ENCODE results near the gene ARHGDIG.
A peak's percentile ranks its signal among the peaks of the same experiment; 100 is the strongest.
"Not testable (repeated sequence)": the region's sequence is repeated elsewhere in the genome, so short reads cannot be mapped to it uniquely, and the experiment has no call there.

Gene ARHGDIG

GRCh38 chr16:280552-280951, at the start of gene ARHGDIG:
Gene ARHGDIG (plus strand): TSS chr16:280591. CDS start chr16:280681, 90 bp downstream.
- Mint-ChIP-seq H3K4me1 (peaks cover 5% of the 10 kb centered on the region), H3K4me3 (no peak within 1 kb of the TSS), H3K27me3 (peaks cover 9% of the 10 kb centered on the region), H3K9me3 (no peaks in the 10 kb centered on the region), H3K27ac (no peak within 1 kb of the TSS), H3K36me3 (no peaks in the 10 kb centered on the region)

- Mint-ChIP-seq H3K4me1 (peaks cover 42% of the 10 kb centered on the region), H3K36me3 (peaks cover 4% of the 10 kb centered on the region), H3K27me3 (no peaks in the 10 kb centered on the region), H3K27ac (no peak overlapping the region), H3K4me3 (no peak overlapping the region), H3K9me3 (no peaks in the 10 kb centered on the region)
Measured at GRCh38 chr16:230949-231348, 49.4 kb upstream of the ARHGDIG start.

- no peaks in the 10 kb centered on the region for H3K27me3 Mint-ChIP-seq
- peaks cover 19% of the 10 kb centered on the region for H3K4me1 Mint-ChIP-seq
- H3K36me3 Mint-ChIP-seq = peaks cover 2% of the 10 kb centered on the region
- H3K9me3 Mint-ChIP-seq = no peaks in the 10 kb centered on the region
- peak within 1 kb of the TSS; percentile 91 for H3K4me3 Mint-ChIP-seq
- H3K27ac Mint-ChIP-seq = peak within 1 kb of the TSS; percentile 94
Measured at GRCh38 chr16:234468-235305, 45.7 kb upstream of the ARHGDIG start, which contains the start of gene FAM234A. Gene FAM234A (plus strand): TSS chr16:234821. CDS start chr16:254414, 19,593 bp downstream.

- H3K27ac Mint-ChIP-seq = no peak overlapping the region
- H3K27me3 Mint-ChIP-seq = no peaks in the 10 kb centered on the region
- no peaks in the 10 kb centered on the region for H3K9me3 Mint-ChIP-seq
- H3K4me3 Mint-ChIP-seq = no peak overlapping the region
- H3K36me3 Mint-ChIP-seq = peaks cover 2% of the 10 kb centered on the region
- peaks cover 32% of the 10 kb centered on the region for H3K4me1 Mint-ChIP-seq
Measured at GRCh38 chr16:239948-240277, 40.5 kb upstream of the ARHGDIG start.

- Mint-ChIP-seq H3K36me3 (peaks cover 2% of the 10 kb centered on the region), H3K27me3 (no peaks in the 10 kb centered on the region), H3K27ac (no peak overlapping the region), H3K9me3 (no peaks in the 10 kb centered on the region), H3K4me3 (no peak overlapping the region), H3K4me1 (peaks cover 26% of the 10 kb centered on the region)
Measured at GRCh38 chr16:240559-240958, 39.8 kb upstream of the ARHGDIG start.

- Mint-ChIP-seq H3K4me1 (peaks cover 21% of the 10 kb centered on the region), H3K4me3 (no peak overlapping the region), H3K9me3 (no peaks in the 10 kb centered on the region), H3K27ac (no peak overlapping the region), H3K27me3 (no peaks in the 10 kb centered on the region), H3K36me3 (no peaks in the 10 kb centered on the region)
Measured at GRCh38 chr16:242281-242680, 38.1 kb upstream of the ARHGDIG start.

GRCh38 chr16:243348-243747, 37.0 kb upstream of the ARHGDIG start:
- peaks cover 19% of the 10 kb centered on the region for H3K4me1 Mint-ChIP-seq
- H3K36me3 Mint-ChIP-seq = no peaks in the 10 kb centered on the region
- no peak overlapping the region for H3K4me3 Mint-ChIP-seq
- H3K27me3 Mint-ChIP-seq = no peaks in the 10 kb centered on the region
- no peaks in the 10 kb centered on the region for H3K9me3 Mint-ChIP-seq
- no peak overlapping the region for H3K27ac Mint-ChIP-seq

- no peak overlapping the region for H3K4me3 Mint-ChIP-seq
- H3K27me3 Mint-ChIP-seq = no peaks in the 10 kb centered on the region
- no peaks in the 10 kb centered on the region for H3K9me3 Mint-ChIP-seq
- no peaks in the 10 kb centered on the region for H3K36me3 Mint-ChIP-seq
- peaks cover 13% of the 10 kb centered on the region for H3K4me1 Mint-ChIP-seq
- H3K27ac Mint-ChIP-seq = no peak overlapping the region
Measured at GRCh38 chr16:245105-245504, 35.3 kb upstream of the ARHGDIG start.

- no peak overlapping the region for H3K4me3 Mint-ChIP-seq
- no peaks in the 10 kb centered on the region for H3K9me3 Mint-ChIP-seq
- H3K27me3 Mint-ChIP-seq = no peaks in the 10 kb centered on the region
- H3K27ac Mint-ChIP-seq = no peak overlapping the region
- H3K36me3 Mint-ChIP-seq = peaks cover 4% of the 10 kb centered on the region
- peaks cover 5% of the 10 kb centered on the region for H3K4me1 Mint-ChIP-seq
Measured at GRCh38 chr16:247027-247426, 33.4 kb upstream of the ARHGDIG start.

- Mint-ChIP-seq H3K4me3 (no peak overlapping the region), H3K27ac (no peak overlapping the region), H3K27me3 (no peaks in the 10 kb centered on the region), H3K9me3 (no peaks in the 10 kb centered on the region), H3K36me3 (peaks cover 4% of the 10 kb centered on the region), H3K4me1 (peaks cover 20% of the 10 kb centered on the region)
Measured at GRCh38 chr16:249431-249830, 31.0 kb upstream of the ARHGDIG start.

- H3K27me3 Mint-ChIP-seq = no peaks in the 10 kb centered on the region
- H3K4me3 Mint-ChIP-seq = peak overlapping the region; percentile 81
- H3K4me1 Mint-ChIP-seq = peaks cover 26% of the 10 kb centered on the region
- peak overlapping the region; percentile 94 for H3K27ac Mint-ChIP-seq
- peaks cover 12% of the 10 kb centered on the region for H3K36me3 Mint-ChIP-seq
- H3K9me3 Mint-ChIP-seq = no peaks in the 10 kb centered on the region
Measured at GRCh38 chr16:252366-253337, 27.7 kb upstream of the ARHGDIG start.

- no peak overlapping the region for H3K27ac Mint-ChIP-seq
- peak overlapping the region; percentile 4 for H3K4me3 Mint-ChIP-seq
- no peaks in the 10 kb centered on the region for H3K9me3 Mint-ChIP-seq
- H3K27me3 Mint-ChIP-seq = no peaks in the 10 kb centered on the region
- peaks cover 26% of the 10 kb centered on the region for H3K4me1 Mint-ChIP-seq
- peaks cover 12% of the 10 kb centered on the region for H3K36me3 Mint-ChIP-seq
Measured at GRCh38 chr16:253833-254232, 26.6 kb upstream of the ARHGDIG start.

GRCh38 chr16:254461-254860, 25.9 kb upstream of the ARHGDIG start:
- peaks cover 14% of the 10 kb centered on the region for H3K36me3 Mint-ChIP-seq
- no peak overlapping the region for H3K4me3 Mint-ChIP-seq
- H3K9me3 Mint-ChIP-seq = no peaks in the 10 kb centered on the region

GRCh38 chr16:255183-255582, 25.2 kb upstream of the ARHGDIG start:
- H3K36me3 Mint-ChIP-seq = peaks cover 13% of the 10 kb centered on the region
- no peak overlapping the region for H3K27ac Mint-ChIP-seq
- no peaks in the 10 kb centered on the region for H3K9me3 Mint-ChIP-seq

More at GRCh38 chr16:254461-254860, 25.9 kb upstream of the ARHGDIG start:
- Mint-ChIP-seq H3K27ac (no peak overlapping the region), H3K4me1 (peaks cover 26% of the 10 kb centered on the region), H3K27me3 (no peaks in the 10 kb centered on the region)

GRCh38 chr16:258091-258490, 22.3 kb upstream of the ARHGDIG start:
- not testable (repeated sequence) for H3K27me3 Mint-ChIP-seq, H3K4me3 Mint-ChIP-seq, H3K9me3 Mint-ChIP-seq, H3K27ac Mint-ChIP-seq, H3K36me3 Mint-ChIP-seq
- H3K4me1 Mint-ChIP-seq = peaks cover 16% of the 10 kb centered on the region

More at GRCh38 chr16:255183-255582, 25.2 kb upstream of the ARHGDIG start:
- Mint-ChIP-seq H3K4me3 (no peak overlapping the region), H3K4me1 (peaks cover 26% of the 10 kb centered on the region), H3K27me3 (no peaks in the 10 kb centered on the region)

- Mint-ChIP-seq H3K36me3 (peaks cover 9% of the 10 kb centered on the region), H3K4me3 (no peak overlapping the region), H3K27me3 (no peaks in the 10 kb centered on the region), H3K4me1 (peaks cover 7% of the 10 kb centered on the region), H3K9me3 (no peaks in the 10 kb centered on the region), H3K27ac (no peak overlapping the region)
Measured at GRCh38 chr16:259226-259625, 21.2 kb upstream of the ARHGDIG start.

All from activated naive CD4-positive, alpha-beta T cell treated with anti-CD3 and anti-CD28 coated beads, Interleukin-2, amount 50 U/mL, for 24 hours (primary cell).